SU-DHL-6 (cell line): Measurements from ENCODE around the gene ALDH1A1.

Source experiments
- H2AFZ ChIP-seq: fragments of 200-600 bp; sonication (generic); 2 replicates; pipeline ENCODE4 v1.6.1; 2014; ENCODE audit warnings: low read depth, mild to moderate bottlenecking, moderate library complexity, mixed read lengths, antibody characterized with exemption, low read length; ENCODE audit not compliant: severe bottlenecking
- H3F3A ChIP-seq: fragments of 200-600 bp; shearing (Covaris generic); 2 replicates; pipeline ENCODE4 v1.6.0; 2016; ENCODE audit warnings: antibody characterized with exemption, mild to moderate bottlenecking; ENCODE audit not compliant: insufficient read depth
- H3K27ac ChIP-seq: fragments of 200-600 bp; sonication (generic); 2 replicates; pipeline ENCODE4 v1.5.1; 2016; ENCODE audit warnings: low read depth, mild to moderate bottlenecking, low read length, moderate library complexity, mixed read lengths
- H3K27me3 ChIP-seq: fragments of 200-600 bp; sonication (generic), shearing (Covaris generic); 2 replicates; pipeline ENCODE4 v1.6.0; 2014; ENCODE audit warnings: mild to moderate bottlenecking, low read length
- H3K36me3 ChIP-seq: fragments of 200-600 bp; sonication (generic); 2 replicates; pipeline ENCODE4 v1.6.1; 2014; ENCODE audit warnings: mild to moderate bottlenecking, low read length, mixed read lengths
- H3K4me2 ChIP-seq: fragments of 300-600, 200-600 bp; shearing (Covaris generic), sonication (generic); 2 replicates; pipeline ENCODE4 v1.6.0; 2014; ENCODE audit warnings: low read length, low read depth, mild to moderate bottlenecking; ENCODE audit not compliant: poor library complexity, severe bottlenecking
- H3K4me3 ChIP-seq: fragments of 200-600 bp; sonication (generic); 2 replicates; pipeline ENCODE4 v1.5.1; 2014; ENCODE audit warnings: antibody characterized with exemption, low read length, mild to moderate bottlenecking, mixed read lengths; ENCODE audit not compliant: insufficient read depth, poor library complexity, severe bottlenecking
- H3K79me2 ChIP-seq: fragments of 200-600 bp; sonication (generic); 2 replicates; pipeline ENCODE4 v1.6.1; 2014; ENCODE audit warnings: mild to moderate bottlenecking, low read length, moderate library complexity; ENCODE audit not compliant: insufficient read depth
- H3K9ac ChIP-seq: fragments of 200-600 bp; sonication (generic); 2 replicates; pipeline ENCODE4 v1.7.0; 2014; ENCODE audit warnings: mild to moderate bottlenecking, low read length
- H3K9me2 ChIP-seq: fragments of 200-600 bp; sonication (generic); replicated peaks from 2 replicates; pipeline ENCODE4 v1.6.1; 2014; ENCODE audit warnings: low read length; ENCODE audit not compliant: insufficient read depth
- H3K9me3 ChIP-seq: fragments of 200-600 bp; sonication (generic); 2 replicates; pipeline ENCODE4 v1.6.1; 2014; ENCODE audit warnings: low read length, mixed read lengths; ENCODE audit not compliant: insufficient read depth
- H4K20me1 ChIP-seq: fragments of 200-600 bp; sonication (generic); 2 replicates; pipeline ENCODE4 v1.6.1; 2014; ENCODE audit warnings: low read depth, mild to moderate bottlenecking, antibody characterized with exemption, low read length, moderate library complexity, mixed read lengths
- CTCF ChIP-seq: fragments of 200-600 bp; sonication (generic); IDR thresholded peaks from one replicate; pipeline ENCODE4 v1.5.1; 2017; ENCODE audit warnings: antibody characterized with exemption, mild to moderate bottlenecking, low read length, moderate library complexity; ENCODE audit not compliant: insufficient read depth, poor library complexity, severe bottlenecking
- EZH2phosphoT487 ChIP-seq: fragments of 200-600 bp; sonication (generic), shearing (Covaris generic); conservative IDR thresholded peaks from 2 replicates; pipeline ENCODE4 v1.6.1; 2018; ENCODE audit warnings: mild to moderate bottlenecking, antibody characterized with exemption, low read length, moderate library complexity, mixed read lengths

Gene ALDH1A1

GRCh38 chr9:72955126-72955455 lies 2.2 kb upstream of the ALDH1A1 start:
- Histone ChIP-seq H3F3A (no peaks in the 10 kb centered on the region), H3K9me2 (no peaks in the 10 kb centered on the region), H3K4me3 (no peak overlapping the region), H3K36me3 (no peaks in the 10 kb centered on the region), H3K9ac (no peak overlapping the region), H4K20me1 (no peaks in the 10 kb centered on the region), H3K79me2 (no peaks in the 10 kb centered on the region), H3K27me3 (no peaks in the 10 kb centered on the region), H3K27ac (no peak overlapping the region), H2AFZ (no peak overlapping the region), H3K4me2 (no peak overlapping the region), H3K9me3 (no peaks in the 10 kb centered on the region)
- TF ChIP-seq EZH2phosphoT487 (no peak), CTCF (no peak)

- TF ChIP-seq CTCF (no peak), EZH2phosphoT487 (no peak)
- Histone ChIP-seq H3K27me3 (no peaks in the 10 kb centered on the region), H3K9me3 (no peaks in the 10 kb centered on the region), H2AFZ (no peak overlapping the region), H3F3A (no peaks in the 10 kb centered on the region), H4K20me1 (no peaks in the 10 kb centered on the region), H3K27ac (no peak overlapping the region), H3K4me2 (no peak overlapping the region), H3K36me3 (no peaks in the 10 kb centered on the region), H3K9me2 (no peaks in the 10 kb centered on the region), H3K79me2 (no peaks in the 10 kb centered on the region), H3K4me3 (no peak overlapping the region), H3K9ac (no peak overlapping the region)
Observed at GRCh38 chr9:72954431-72955125, 1.7 kb upstream of the ALDH1A1 start.

DNA sequence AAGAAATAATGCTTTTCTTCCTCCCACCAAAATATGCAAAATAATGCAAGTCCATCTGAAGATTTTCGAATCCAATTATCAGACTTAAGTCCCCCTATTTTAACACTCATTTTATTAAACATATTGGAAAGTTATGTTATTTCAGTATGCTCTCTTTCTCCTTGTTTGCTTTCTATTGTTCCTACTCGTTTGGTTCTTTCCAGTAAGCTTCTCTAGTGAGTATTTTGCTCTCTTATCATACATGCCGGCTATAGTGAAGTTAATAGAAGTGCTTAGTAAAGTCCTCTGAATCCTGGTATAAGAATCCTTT lies 517 bp downstream of the ALDH1A1 start:
- Histone ChIP-seq H3K9me3 (no peaks in the 10 kb centered on the region), H3K4me3 (no peak overlapping the region), H2AFZ (no peak overlapping the region), H3K27me3 (no peaks in the 10 kb centered on the region), H3K4me2 (no peak overlapping the region), H4K20me1 (no peaks in the 10 kb centered on the region), H3F3A (no peaks in the 10 kb centered on the region), H3K36me3 (no peaks in the 10 kb centered on the region), H3K79me2 (no peaks in the 10 kb centered on the region), H3K27ac (no peak overlapping the region), H3K9me2 (no peaks in the 10 kb centered on the region), H3K9ac (no peak overlapping the region)
- no peak for TF ChIP-seq CTCF
- TF ChIP-seq EZH2phosphoT487, result no peak
